ENCODE measurements around the gene SPOUT1.
"Not testable (repeated sequence)": the region's sequence is repeated elsewhere in the genome, so short reads cannot be mapped to it uniquely, and the experiment has no call there.

GRCh38 chr9:128851779-128852600, 22.4 kb upstream of the SPOUT1 start:
- TF ChIP-seq, protein P1, sequence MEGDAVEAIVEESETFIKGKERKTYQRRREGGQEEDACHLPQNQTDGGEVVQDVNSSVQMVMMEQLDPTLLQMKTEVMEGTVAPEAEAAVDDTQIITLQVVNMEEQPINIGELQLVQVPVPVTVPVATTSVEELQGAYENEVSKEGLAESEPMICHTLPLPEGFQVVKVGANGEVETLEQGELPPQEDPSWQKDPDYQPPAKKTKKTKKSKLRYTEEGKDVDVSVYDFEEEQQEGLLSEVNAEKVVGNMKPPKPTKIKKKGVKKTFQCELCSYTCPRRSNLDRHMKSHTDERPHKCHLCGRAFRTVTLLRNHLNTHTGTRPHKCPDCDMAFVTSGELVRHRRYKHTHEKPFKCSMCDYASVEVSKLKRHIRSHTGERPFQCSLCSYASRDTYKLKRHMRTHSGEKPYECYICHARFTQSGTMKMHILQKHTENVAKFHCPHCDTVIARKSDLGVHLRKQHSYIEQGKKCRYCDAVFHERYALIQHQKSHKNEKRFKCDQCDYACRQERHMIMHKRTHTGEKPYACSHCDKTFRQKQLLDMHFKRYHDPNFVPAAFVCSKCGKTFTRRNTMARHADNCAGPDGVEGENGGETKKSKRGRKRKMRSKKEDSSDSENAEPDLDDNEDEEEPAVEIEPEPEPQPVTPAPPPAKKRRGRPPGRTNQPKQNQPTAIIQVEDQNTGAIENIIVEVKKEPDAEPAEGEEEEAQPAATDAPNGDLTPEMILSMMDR (IDR thresholded peaks at IDR 0.05; ENCODE audit: low read length) = peak; percentile 45
- TF ChIP-seq EZH2 (optimal IDR thresholded peaks at IDR 0.05; ENCODE audit: low read depth, low read length) = not testable (repeated sequence)

Measured in MM.1S (cell line).